Measurements from ENCODE around the gene ITGB2. TPM values are rescaled to one million over a fixed set of nuclear protein-coding genes. Genes with fewer than 3 reads are reported as not detected.

Gene ITGB2
- total RNA-seq, 1 experiment from 2014 or later = 1.5 TPM

DNA sequence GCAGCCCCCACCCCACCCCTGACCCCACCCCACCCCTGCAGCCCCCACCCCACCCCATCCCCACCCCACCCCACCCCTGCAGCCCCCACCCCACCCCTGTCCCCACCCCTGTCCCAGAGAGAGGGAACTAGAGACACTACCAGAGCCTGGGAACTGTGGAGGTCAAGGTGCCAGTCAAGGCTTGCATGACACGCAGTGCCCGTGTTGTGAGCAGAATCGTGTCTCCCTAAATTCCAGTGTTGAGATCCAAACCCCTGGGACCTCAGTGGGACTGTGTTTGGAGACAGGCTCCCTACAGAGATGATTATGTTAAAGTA is 84.4 kb downstream of the ITGB2 start (continued):
- no peak for TF ChIP-seq EGR1 (IDR thresholded peaks at IDR 0.05; ENCODE audit: low read depth)

Other genes with a start within 250 kb of the ITGB2 start
- not detected for gene KRTAP12-1, start 238.7 kb downstream of the ITGB2 start, total RNA-seq (2021; ENCODE audit: unreplicated experiment)
- not detected for gene KRTAP10-12, start 223.7 kb downstream of the ITGB2 start, total RNA-seq (2021; ENCODE audit: unreplicated experiment)
- not detected for gene TSPEAR, start 209.3 kb downstream of the ITGB2 start, total RNA-seq (2021; ENCODE audit: unreplicated experiment)
- gene UBE2G2, start 119.1 kb downstream of the ITGB2 start, total RNA-seq (2021; ENCODE audit: unreplicated experiment) = 86.5 TPM
- 31.5 TPM for gene SUMO3, start 102.8 kb downstream of the ITGB2 start, total RNA-seq (2021; ENCODE audit: unreplicated experiment)
- 83.4 TPM for gene PTTG1IP, start 47.2 kb downstream of the ITGB2 start, total RNA-seq (2021; ENCODE audit: unreplicated experiment)
- gene SLX9, start 19.1 kb upstream of the ITGB2 start, total RNA-seq (2021; ENCODE audit: unreplicated experiment) = 61.9 TPM
- 13.5 TPM for gene ADARB1, start 153.7 kb upstream of the ITGB2 start, total RNA-seq (2021; ENCODE audit: unreplicated experiment)